HG02870 (cell line): ENCODE data around the gene HNRNPU.

Experiments
- ATAC-seq: cut with Tn5 transposase; IDR thresholded peaks from one replicate; pipeline ENCODE4 v1.9.1; 2021; ENCODE audit warnings: mild to moderate bottlenecking, moderate library complexity; ENCODE audit not compliant: unreplicated experiment

HNRNPU gene

DNA sequence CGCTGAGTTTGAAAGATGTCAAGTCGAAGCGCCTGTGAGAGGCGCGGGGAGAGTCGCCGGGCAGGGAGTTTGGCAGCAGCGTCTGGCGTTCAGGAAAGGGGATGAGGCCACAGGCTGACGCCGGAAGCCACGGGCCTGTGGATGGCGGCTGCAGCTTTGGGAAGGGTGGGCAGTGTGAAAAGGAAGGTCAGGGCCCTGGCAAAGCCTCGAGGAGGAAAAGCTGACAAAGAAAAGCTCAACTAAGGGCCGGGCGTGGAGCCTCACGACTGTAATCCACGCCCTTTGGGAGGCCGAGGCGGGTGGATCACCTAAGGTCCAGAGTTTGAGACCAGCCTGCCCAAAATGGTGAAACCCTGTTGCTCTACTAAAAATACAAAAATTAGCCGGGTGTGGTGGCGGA is 54.1 kb downstream of the HNRNPU start:
- ATAC-seq: no peak

DNA sequence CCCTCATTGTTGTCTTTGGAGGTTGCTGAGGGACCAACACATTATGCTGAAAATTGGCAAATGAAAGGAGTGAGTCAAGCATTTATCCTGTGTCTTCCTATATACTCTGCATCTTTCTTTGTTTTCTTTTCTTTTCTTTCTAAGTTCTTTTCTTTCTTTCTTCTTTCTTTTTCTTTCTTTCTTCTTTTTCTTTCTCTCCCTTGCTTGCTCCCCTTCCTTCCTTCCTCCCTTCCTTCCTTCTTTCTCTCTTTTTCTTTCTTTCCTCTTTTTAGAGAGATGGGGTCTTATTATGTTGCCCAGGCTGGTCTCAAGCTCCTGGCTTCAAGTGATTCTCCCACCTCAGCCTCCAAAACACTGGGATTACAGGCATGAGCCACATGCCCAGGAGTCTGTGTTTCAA is 57.2 kb downstream of the HNRNPU start:
- ATAC-seq: no peak

DNA sequence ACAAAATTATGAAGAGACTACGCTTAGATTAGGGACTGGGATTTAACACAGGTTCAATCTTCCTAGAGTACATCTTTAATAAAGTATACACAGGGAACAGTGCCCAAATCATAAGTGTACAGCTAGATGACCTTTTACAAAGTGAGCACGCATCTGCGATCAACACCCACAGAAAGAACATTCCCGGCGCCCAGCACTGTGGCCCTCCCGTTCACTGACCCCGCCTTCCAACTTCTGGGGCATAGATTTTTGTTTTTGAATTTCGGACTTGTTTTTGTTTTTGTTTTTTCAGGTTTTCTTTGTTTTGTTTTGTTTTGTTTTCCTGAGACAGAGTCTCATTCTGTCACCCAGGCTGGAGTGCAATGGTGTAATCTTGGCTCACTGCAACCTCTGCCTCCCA is 59.5 kb downstream of the HNRNPU start:
- ATAC-seq: no peak

DNA sequence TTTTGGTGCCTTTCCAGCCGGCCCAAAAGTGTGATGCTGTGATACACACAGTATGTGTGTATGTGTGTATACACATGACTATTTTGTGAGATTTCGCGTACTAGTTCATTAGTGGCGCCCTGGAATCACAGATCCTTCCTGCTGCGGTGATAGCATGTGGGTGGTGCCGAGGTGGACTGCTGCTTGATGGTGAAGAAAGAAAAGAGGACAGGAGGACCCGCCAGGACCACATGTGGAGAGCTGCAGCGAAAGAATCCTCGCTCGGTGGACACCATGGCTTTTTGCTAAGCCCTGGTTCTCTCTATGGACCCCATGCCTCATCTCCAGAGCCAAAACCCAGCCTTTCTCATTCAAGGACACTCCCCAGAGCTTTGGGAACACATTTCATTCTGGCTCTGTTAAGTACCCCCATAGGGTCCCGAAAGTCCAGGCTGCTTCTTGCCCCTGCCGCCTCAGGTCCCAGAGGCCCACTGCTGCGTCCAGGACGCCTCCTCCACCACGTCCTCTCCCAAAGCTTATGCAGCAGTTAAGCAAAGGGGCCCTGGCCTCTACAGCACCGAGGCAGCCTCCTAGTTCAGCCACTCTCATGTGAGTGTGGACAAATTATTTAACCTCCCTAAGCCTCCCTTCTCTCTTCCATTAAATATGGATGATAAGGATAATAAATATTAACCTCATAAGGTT is 61.6 kb downstream of the HNRNPU start:
- no peak for ATAC-seq

DNA sequence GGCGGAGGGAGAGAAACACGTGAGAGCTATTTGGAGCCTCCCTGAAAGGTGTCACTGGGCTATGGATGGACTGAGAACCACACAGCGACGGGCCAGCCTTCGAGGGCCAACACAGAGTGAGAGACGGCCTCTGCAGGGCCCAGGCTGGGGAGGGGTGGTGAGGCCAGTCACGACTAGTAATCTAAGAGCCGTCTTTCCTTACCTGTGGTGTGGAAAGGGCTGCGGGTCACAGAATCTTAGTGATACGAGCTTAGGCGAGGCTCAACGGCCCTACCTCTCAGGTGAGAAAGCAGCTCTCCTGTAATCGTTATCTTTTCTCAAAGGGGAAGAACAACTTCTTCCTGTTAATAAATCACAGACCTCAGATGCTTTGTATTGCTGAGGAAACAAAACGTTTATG is 62.3 kb downstream of the HNRNPU start:
- ATAC-seq: no peak

DNA sequence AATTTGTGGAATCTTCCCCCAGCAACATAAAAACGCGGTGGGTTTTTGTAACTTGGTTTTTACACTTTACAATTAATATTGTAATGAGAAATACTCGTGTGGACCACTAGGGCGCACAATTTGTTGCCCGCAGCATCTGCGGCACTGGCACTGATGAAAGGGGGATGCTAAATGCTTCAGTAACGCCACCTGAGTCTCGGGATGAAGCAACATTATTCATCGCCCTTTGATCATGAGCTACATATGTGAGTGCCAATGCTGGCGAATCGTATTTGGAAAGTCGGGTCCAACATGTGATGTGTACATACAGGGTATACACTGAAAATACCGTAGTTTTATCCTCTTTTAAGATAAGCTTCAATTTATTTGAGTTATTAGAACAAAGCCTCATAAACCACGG is 63.1 kb downstream of the HNRNPU start:
- peak; percentile 69 for ATAC-seq

DNA sequence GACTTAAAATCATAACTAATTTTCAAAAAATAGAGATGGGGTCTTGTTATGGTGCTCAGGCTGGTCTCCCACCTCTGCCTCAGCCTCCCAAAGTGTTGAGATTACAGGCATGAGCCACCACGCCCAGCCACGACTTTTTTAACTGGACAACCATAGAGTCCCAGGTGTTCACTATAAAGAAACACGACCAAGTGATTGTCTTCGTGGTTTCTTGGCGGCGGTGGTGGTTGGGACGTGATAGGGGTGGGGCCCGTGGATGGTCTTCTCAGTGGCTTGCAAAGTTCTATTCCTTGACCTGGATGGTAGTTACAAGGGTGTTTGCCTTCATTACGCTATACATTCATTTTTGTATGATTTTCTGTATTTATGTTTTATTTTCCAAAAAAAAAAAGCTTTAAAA is 63.5 kb downstream of the HNRNPU start:
- ATAC-seq: no peak
